Heart left ventricle (tissue), 13 donors: ENCODE results near the gene KTN1.

Experiments
- POLR2A ChIP-seq, 2 donors: fragments of 450-650 bp; IDR thresholded peaks; one replicate each; pipeline ENCODE4 v1.6.1; 2017; ENCODE audit warnings: antibody characterized with exemption in 2 of 2, mild to moderate bottlenecking in 2 of 2, moderate library complexity in 2 of 2
- TF ChIP-seq, protein P1 (sequence below), 12 donors: fragments of 200-600 bp; sonication (generic) in 4 of 12; IDR thresholded peaks; one replicate each; pipeline versions ENCODE4 v1.5.0 to v1.8.0; 2018 to 2022; ENCODE audit warnings: antibody characterized with exemption in 12 of 12, mild to moderate bottlenecking in 5 of 12
- donor health status: ischemic (EF 13 %, LVEDD 7.1; RV severe dilation, severe dysfunction).
- donor health status: DM: no; HTN: yes; CAD: no.
- donor health status: DM: no; HTN: no; CAD: no.
- donor health status: ischemic (EF 25% LVEDD 6.9; RV normal size, moderate dysfunction).
- donor health status: ischemic (EF 25% LVEDD 5.7; RV mildly dilated, moderate dysfunction).
- donor health status: ischemic (EF 35%, LVEDD 5.7; RV mildly dilated, moderate dysfunction).
- donor health status: nonischemic (EF 11% LVEDD 7.7; RV severe dilation, severe dysfunction).
- donor health status: DM: yes; HTN: yes; CAD: no.
- donor health status: PGD.
- donor health status: ischemic (EF 29% LVEDD 5.4; RV normal size, mild dysfunction).
- donor health status: nonischemic (EF 23%, LVEDD 6.1; RV moderate dilation, normal function).

DNA sequence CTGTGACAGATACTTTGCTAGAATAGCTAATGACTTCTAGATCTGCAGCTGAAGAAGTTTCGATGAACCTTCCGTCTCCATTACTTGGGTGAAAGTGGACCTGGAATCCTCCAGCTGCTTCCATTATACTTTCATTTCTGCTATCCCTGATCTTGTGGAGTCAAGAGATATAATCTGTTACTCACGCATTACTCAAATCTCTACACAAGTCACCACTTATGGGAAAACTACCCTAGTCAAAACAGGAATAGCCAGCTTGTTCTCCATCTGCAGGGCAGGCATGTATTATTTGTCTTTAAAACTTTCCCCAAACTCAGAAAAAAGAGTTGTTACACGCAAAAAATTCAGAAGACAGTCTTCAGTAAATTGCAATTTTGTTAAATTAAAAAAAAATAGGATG, 2.8 kb upstream of the KTN1 start:
- TF ChIP-seq, protein P1, sequence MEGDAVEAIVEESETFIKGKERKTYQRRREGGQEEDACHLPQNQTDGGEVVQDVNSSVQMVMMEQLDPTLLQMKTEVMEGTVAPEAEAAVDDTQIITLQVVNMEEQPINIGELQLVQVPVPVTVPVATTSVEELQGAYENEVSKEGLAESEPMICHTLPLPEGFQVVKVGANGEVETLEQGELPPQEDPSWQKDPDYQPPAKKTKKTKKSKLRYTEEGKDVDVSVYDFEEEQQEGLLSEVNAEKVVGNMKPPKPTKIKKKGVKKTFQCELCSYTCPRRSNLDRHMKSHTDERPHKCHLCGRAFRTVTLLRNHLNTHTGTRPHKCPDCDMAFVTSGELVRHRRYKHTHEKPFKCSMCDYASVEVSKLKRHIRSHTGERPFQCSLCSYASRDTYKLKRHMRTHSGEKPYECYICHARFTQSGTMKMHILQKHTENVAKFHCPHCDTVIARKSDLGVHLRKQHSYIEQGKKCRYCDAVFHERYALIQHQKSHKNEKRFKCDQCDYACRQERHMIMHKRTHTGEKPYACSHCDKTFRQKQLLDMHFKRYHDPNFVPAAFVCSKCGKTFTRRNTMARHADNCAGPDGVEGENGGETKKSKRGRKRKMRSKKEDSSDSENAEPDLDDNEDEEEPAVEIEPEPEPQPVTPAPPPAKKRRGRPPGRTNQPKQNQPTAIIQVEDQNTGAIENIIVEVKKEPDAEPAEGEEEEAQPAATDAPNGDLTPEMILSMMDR (IDR thresholded peaks at IDR 0.05) = no peak
- no peak for TF ChIP-seq POLR2A (IDR thresholded peaks at IDR 0.05)
